Fibroblast of lung (primary cell): ENCODE results near the gene C1QTNF8. TPM values are rescaled to one million over a fixed set of nuclear protein-coding genes. Genes with fewer than 3 reads are reported as not detected.

Source experiments
- DNase-seq, 2 donors: peaks; one replicate each; pipeline versions ENCODE4 v3.0.0 to v3.0.0-alpha.2; 2010; ENCODE audit warnings: low read depth in 2 of 2
- H2AFZ ChIP-seq: 2 replicates; pipeline ENCODE4 v1.5.1; 2012; ENCODE audit warnings: low read length, control low read depth, inconsistent platforms
- H3K27ac ChIP-seq: 2 replicates; pipeline ENCODE4 v1.5.1; 2011; ENCODE audit warnings: low read length, control low read depth; ENCODE audit not compliant: insufficient read depth
- H3K27me3 ChIP-seq: 2 replicates; pipeline ENCODE4 v1.5.1; 2011; ENCODE audit warnings: mild to moderate bottlenecking, low read length; ENCODE audit not compliant: control insufficient read depth, insufficient read depth
- H3K36me3 ChIP-seq: 2 replicates; pipeline ENCODE4 v1.5.1; 2011; ENCODE audit warnings: low read length; ENCODE audit not compliant: control insufficient read depth, insufficient read depth
- H3K4me1 ChIP-seq: 2 replicates; pipeline ENCODE4 v1.5.1; 2011; ENCODE audit warnings: low read length; ENCODE audit not compliant: control insufficient read depth, insufficient read depth; ENCODE audit errors: extremely low read depth
- H3K4me2 ChIP-seq: 2 replicates; pipeline ENCODE4 v1.5.1; 2011; ENCODE audit warnings: low read length, control low read depth; ENCODE audit not compliant: insufficient read depth; ENCODE audit errors: extremely low read depth
- H3K4me3 ChIP-seq, 4 experiments: fragments of 200-600 bp in 1 of 4; sonication (generic) in 1 of 4; replicated peaks in 1 of 4; 2 replicates each; pipeline ENCODE4 v1.5.1; 2011 to 2016; ENCODE audit warnings: low read length in 4 of 4, low read depth in 3 of 4, mild to moderate bottlenecking in 3 of 4, control low read depth in 2 of 4, inconsistent platforms in 1 of 4, mixed read lengths in 1 of 4; ENCODE audit not compliant: insufficient read depth in 1 of 4; ENCODE audit errors: control extremely low read depth in 1 of 4
- H3K79me2 ChIP-seq: 2 replicates; pipeline ENCODE4 v1.5.1; 2012; ENCODE audit warnings: mild to moderate bottlenecking, low read length, inconsistent platforms; ENCODE audit not compliant: control insufficient read depth, insufficient read depth
- H3K9ac ChIP-seq: 2 replicates; pipeline ENCODE4 v1.5.1; 2011; ENCODE audit warnings: mild to moderate bottlenecking, low read length, control low read depth; ENCODE audit not compliant: insufficient read depth
- H3K9me3 ChIP-seq: 2 replicates; pipeline ENCODE4 v1.5.1; 2012; ENCODE audit warnings: low read depth, low read length; ENCODE audit not compliant: control insufficient read depth, insufficient read depth
- H4K20me1 ChIP-seq: 2 replicates; pipeline ENCODE4 v1.5.1; 2011; ENCODE audit warnings: low read length; ENCODE audit not compliant: control insufficient read depth, insufficient read depth; ENCODE audit errors: extremely low read depth
- EZH2 ChIP-seq: IDR thresholded peaks from 2 replicates; pipeline ENCODE4 v1.5.1; 2012; ENCODE audit warnings: low read length, control low read depth, mild to moderate bottlenecking; ENCODE audit errors: missing control alignments
- polyA plus RNA-seq, 2 donors: library from polyadenylated mRNA; depleted of rRNA in 1 of 2; stranded (reverse) in 1 of 2; unstranded in 1 of 2; fragments of >200 nt; gene quantifications; 2 replicates each; pipeline ENCODE4 v1.2.1, GENCODE V29; 2011 to 2012; ENCODE audit warnings: missing spikeins in 1 of 2
- total RNA-seq: library from RNA; depleted of rRNA; stranded (reverse); fragments of >200 nt; gene quantifications from 2 replicates; pipeline ENCODE4 v1.2.1, GENCODE V29; 2014
- TF ChIP-seq, protein P1 (sequence below), 2 donors: IDR thresholded peaks in 1 of 2; conservative IDR thresholded peaks in 1 of 2; 1 replicate in 1 of 2; 2 replicates in 1 of 2; pipeline ENCODE4 v1.5.1; 2011 to 2012; ENCODE audit warnings: low read length in 2 of 2, control low read depth in 1 of 2, inconsistent platforms in 1 of 2, low read depth in 1 of 2, mild to moderate bottlenecking in 1 of 2

Gene C1QTNF8
- total and polyA plus RNA-seq, 2 donors (not counting 1 experiment from before 2014, with no cell fraction given) = not detected

DNA sequence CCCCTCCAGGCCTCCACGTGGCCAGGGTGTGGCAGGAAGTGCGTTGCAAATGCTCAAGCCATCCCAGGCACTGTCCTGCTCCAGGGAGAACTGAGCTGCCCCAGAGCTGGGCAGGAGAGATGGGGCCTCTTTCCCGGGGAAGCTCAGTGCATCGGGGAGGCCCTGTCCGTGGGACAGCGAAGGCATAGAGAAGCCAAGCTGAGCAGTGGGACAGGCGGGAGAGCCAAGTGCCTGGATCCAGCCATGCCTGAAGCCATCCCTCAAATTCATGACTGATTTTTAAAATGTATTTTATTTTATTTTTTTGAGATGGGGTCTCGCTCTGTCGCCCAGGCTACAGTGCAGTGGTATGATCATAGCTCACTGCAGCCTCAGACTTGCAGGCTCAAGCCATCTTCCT is 48.9 kb downstream of the C1QTNF8 start:
- no peaks in the 10 kb centered on the region for H3K4me1 ChIP-seq
- no peaks in the 10 kb centered on the region for H3K79me2 ChIP-seq
- no peak overlapping the region for H3K27ac ChIP-seq
- no peaks in the 10 kb centered on the region for H3K36me3 ChIP-seq
- H2AFZ ChIP-seq = no peak overlapping the region
- H3K27me3 ChIP-seq = peaks cover 5% of the 10 kb centered on the region
- H3K4me3 ChIP-seq = no peak overlapping the region
- no peaks in the 10 kb centered on the region for H3K9me3 ChIP-seq
- TF ChIP-seq, protein P1, sequence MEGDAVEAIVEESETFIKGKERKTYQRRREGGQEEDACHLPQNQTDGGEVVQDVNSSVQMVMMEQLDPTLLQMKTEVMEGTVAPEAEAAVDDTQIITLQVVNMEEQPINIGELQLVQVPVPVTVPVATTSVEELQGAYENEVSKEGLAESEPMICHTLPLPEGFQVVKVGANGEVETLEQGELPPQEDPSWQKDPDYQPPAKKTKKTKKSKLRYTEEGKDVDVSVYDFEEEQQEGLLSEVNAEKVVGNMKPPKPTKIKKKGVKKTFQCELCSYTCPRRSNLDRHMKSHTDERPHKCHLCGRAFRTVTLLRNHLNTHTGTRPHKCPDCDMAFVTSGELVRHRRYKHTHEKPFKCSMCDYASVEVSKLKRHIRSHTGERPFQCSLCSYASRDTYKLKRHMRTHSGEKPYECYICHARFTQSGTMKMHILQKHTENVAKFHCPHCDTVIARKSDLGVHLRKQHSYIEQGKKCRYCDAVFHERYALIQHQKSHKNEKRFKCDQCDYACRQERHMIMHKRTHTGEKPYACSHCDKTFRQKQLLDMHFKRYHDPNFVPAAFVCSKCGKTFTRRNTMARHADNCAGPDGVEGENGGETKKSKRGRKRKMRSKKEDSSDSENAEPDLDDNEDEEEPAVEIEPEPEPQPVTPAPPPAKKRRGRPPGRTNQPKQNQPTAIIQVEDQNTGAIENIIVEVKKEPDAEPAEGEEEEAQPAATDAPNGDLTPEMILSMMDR (conservative IDR thresholded peaks at IDR 0.05 in 1 of 2, IDR thresholded peaks at IDR 0.05 in 1 of 2; ENCODE audit: low read depth in 1 of 2, low read length in 2 of 2) = no peak
- no peak for TF ChIP-seq EZH2
- no peak overlapping the region for H3K9ac ChIP-seq
- H4K20me1 ChIP-seq = no peaks in the 10 kb centered on the region
- no peak for DNase-seq
- H3K4me2 ChIP-seq = no peak overlapping the region

DNA sequence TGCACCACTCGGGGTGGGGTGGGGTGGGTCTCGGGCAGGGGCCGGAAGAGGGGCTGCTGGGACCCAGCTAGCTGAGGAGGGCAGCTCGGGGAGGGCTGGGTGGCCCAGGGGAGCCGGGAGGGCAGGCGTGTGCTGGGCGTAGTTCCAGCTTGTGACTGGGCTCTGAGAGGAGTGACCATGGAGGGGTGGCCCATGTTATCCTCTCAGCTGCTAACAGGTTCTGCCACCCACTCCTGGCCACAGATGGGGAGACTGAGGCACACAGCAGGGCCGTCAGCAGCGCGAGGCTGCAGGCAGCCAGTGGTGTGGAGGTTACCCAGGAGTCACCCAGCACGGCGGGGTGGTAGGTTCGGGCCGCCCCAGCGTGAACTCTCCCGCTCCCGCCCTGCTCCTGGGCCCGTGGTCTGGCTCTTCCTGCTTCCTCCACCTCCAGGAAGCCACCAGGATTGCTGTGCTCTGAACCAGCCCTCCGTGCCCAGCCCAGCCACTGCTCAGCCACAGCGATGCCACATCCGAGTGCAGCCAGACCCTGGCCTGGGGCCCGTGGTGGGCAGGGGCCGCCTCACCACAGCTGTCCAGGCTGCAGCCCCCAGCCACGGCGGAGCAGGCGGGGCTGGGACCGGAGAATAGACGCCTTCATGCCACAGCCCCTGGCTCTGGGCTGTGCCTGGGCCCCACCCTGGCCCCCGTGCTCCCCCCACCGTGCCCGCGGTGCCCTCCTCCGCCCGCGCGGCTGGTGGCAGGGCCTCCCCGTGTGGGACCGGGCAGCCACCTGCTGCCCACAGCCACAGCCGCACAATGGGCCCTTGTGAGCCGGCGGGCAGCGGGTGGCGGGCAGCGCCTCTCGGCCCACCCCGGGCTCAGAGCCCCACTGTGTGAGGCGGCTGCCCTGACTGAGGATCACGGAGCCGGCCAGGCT is 49.8 kb downstream of the C1QTNF8 start:
- no peak overlapping the region for H3K9ac ChIP-seq
- DNase-seq = no peak
- H3K27me3 ChIP-seq = peaks cover 5% of the 10 kb centered on the region
- no peaks in the 10 kb centered on the region for H3K4me1 ChIP-seq
- no peaks in the 10 kb centered on the region for H3K79me2 ChIP-seq
- no peaks in the 10 kb centered on the region for H4K20me1 ChIP-seq
- no peaks in the 10 kb centered on the region for H3K9me3 ChIP-seq
- no peak overlapping the region for H3K27ac ChIP-seq
- no peak overlapping the region for H3K4me2 ChIP-seq
- H2AFZ ChIP-seq = no peak overlapping the region
- no peak for TF ChIP-seq EZH2
- TF ChIP-seq, protein P1 (conservative IDR thresholded peaks at IDR 0.05 in 1 of 2, IDR thresholded peaks at IDR 0.05 in 1 of 2; ENCODE audit: low read depth in 1 of 2, low read length in 2 of 2) = no peak
- H3K4me3 ChIP-seq = no peak overlapping the region
- H3K36me3 ChIP-seq = no peaks in the 10 kb centered on the region

DNA sequence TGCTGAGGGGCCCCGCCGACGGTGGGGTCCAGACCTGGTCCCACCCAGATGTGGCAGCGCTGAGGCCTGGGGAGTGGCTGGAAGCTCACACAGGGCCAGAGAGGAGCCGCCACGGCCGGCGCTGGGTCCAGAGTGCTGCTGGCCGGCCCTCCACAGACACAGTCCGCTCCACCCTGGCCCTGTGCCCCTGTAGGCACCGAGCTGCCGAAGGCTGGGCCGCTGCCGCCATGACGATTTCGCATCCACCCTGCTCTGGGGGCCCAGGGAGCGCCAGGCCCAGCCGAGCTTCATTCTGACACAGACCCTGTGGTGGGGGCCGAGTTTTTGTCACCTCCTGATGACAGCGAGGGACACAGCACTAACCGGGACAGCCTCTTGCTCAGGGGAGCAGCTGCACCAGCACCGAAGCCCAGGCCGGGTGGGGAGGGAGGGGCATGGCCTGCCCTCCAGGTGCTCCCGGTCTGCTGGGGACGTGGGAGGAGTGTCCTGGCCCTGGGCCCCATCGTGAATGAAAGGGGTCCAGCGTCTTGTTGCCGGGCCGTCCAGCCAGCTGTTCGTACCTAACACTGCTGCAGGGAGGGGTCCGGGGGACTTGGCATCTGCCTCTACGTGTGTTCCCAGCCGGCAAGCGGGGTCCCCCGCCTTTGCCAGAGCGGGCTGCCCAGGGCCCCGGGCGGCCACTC is 50.6 kb downstream of the C1QTNF8 start:
- Histone ChIP-seq H3K9ac (no peak overlapping the region), H3K36me3 (no peaks in the 10 kb centered on the region), H3K4me1 (no peaks in the 10 kb centered on the region), H4K20me1 (no peaks in the 10 kb centered on the region), H2AFZ (no peak overlapping the region), H3K4me2 (no peak overlapping the region), H3K4me3 (no peak overlapping the region), H3K79me2 (no peaks in the 10 kb centered on the region), H3K27ac (no peak overlapping the region), H3K9me3 (no peaks in the 10 kb centered on the region), H3K27me3 (peaks cover 5% of the 10 kb centered on the region)
- no peak for DNase-seq
- TF ChIP-seq, protein P1 (conservative IDR thresholded peaks at IDR 0.05 in 1 of 2, IDR thresholded peaks at IDR 0.05 in 1 of 2; ENCODE audit: low read depth in 1 of 2, low read length in 2 of 2) = no peak
- TF ChIP-seq EZH2 = peak; percentile 20
